GM23338 (cell line): ENCODE data around the gene RAX. TPM values are rescaled to one million over a fixed set of nuclear protein-coding genes. Genes with fewer than 3 reads are reported as not detected.
A peak's percentile ranks its signal among the peaks of the same experiment; 100 is the strongest.

Source experiments
- ATAC-seq: fragments of 200-7000 bp; cut with Tn5 transposase; 3 replicates; pipeline ENCODE4 v1.9.1; 2020
- DNase-seq: peaks from one replicate; pipeline ENCODE4 v3.0.0-alpha.2; 2015; ENCODE audit warnings: low spot score
- H2AFZ ChIP-seq: fragments of 200-600 bp; sonication (generic); 2 replicates; pipeline ENCODE4 v1.8.0; 2016; ENCODE audit warnings: antibody characterized with exemption, mild to moderate bottlenecking, moderate library complexity
- H3F3A ChIP-seq: fragments of 200-600 bp; sonication (generic); replicated peaks from 2 replicates; pipeline ENCODE4 v1.8.0; 2017; ENCODE audit warnings: antibody characterized with exemption, mixed run types, low read depth
- H3K27ac ChIP-seq: fragments of 200-600 bp; sonication (generic); 2 replicates; pipeline ENCODE4 v1.6.1; 2016; ENCODE audit warnings: low read depth
- H3K27me3 ChIP-seq: fragments of 200-600 bp; sonication (generic); 2 replicates; pipeline ENCODE4 v1.8.0; 2016; ENCODE audit warnings: mild to moderate bottlenecking, mixed run types, moderate library complexity; ENCODE audit not compliant: insufficient read depth
- H3K36me3 ChIP-seq: fragments of 200-600 bp; sonication (generic); 2 replicates; pipeline ENCODE4 v1.8.0; 2016; ENCODE audit warnings: mild to moderate bottlenecking; ENCODE audit not compliant: insufficient read depth
- H3K4me1 ChIP-seq: fragments of 200-600 bp; sonication (generic); 2 replicates; pipeline ENCODE4 v1.8.0; 2016; ENCODE audit warnings: mild to moderate bottlenecking, moderate library complexity; ENCODE audit not compliant: insufficient read depth
- H3K4me2 ChIP-seq: fragments of 200-600 bp; sonication (generic); 2 replicates; pipeline ENCODE4 v1.7.1; 2017; ENCODE audit warnings: mixed run types
- H3K4me3 ChIP-seq: fragments of 200-600 bp; sonication (generic); 2 replicates; pipeline ENCODE4 v1.6.1; 2016; ENCODE audit warnings: mixed run types
- H3K79me2 ChIP-seq: fragments of 200-600 bp; sonication (generic); replicated peaks from 2 replicates; pipeline ENCODE4 v1.8.0; 2017; ENCODE audit warnings: mild to moderate bottlenecking; ENCODE audit not compliant: insufficient read depth
- H3K9me2 ChIP-seq: fragments of 200-600 bp; sonication (generic); 2 replicates; pipeline ENCODE4 v1.8.0; 2017; ENCODE audit not compliant: insufficient read depth
- H4K20me1 ChIP-seq: fragments of 200-600 bp; sonication (generic); replicated peaks from 2 replicates; pipeline ENCODE4 v1.8.0; 2017; ENCODE audit warnings: mild to moderate bottlenecking; ENCODE audit not compliant: insufficient read depth
- H3K27ac Mint-ChIP-seq: 2 replicates; pipeline ENCODE4 v1.8.0; 2020; ENCODE audit warnings: inconsistent platforms, mild to moderate bottlenecking, moderate library complexity, mixed read lengths
- H3K27me3 Mint-ChIP-seq: 3 replicates; pipeline ENCODE4 v1.8.0; 2022; ENCODE audit warnings: low read depth, mild to moderate bottlenecking, moderate library complexity, mixed read lengths, inconsistent platforms; ENCODE audit not compliant: insufficient read depth, poor library complexity
- H3K36me3 Mint-ChIP-seq: 3 replicates; pipeline ENCODE4 v1.8.0; 2021; ENCODE audit warnings: low read depth, mild to moderate bottlenecking, inconsistent platforms, moderate library complexity, mixed read lengths
- H3K4me1 Mint-ChIP-seq: 3 replicates; pipeline ENCODE4 v1.8.0; 2020; ENCODE audit warnings: mild to moderate bottlenecking, inconsistent platforms, mixed read lengths
- H3K4me3 Mint-ChIP-seq: 3 replicates; pipeline ENCODE4 v1.8.0; 2021; ENCODE audit warnings: moderate library complexity, mild to moderate bottlenecking, inconsistent platforms, mixed read lengths
- H3K9me3 Mint-ChIP-seq: 3 replicates; pipeline ENCODE4 v1.8.0; 2020; ENCODE audit warnings: moderate library complexity, mild to moderate bottlenecking, inconsistent platforms, mixed read lengths
- CREB1 ChIP-seq: fragments of 250-450 bp; sonication (Bioruptor Pico); IDR thresholded peaks from 2 replicates; pipeline ENCODE4 v1.5.0; 2020; ENCODE audit warnings: low read depth, mild to moderate bottlenecking, moderate library complexity
- CTCF ChIP-seq, 2 experiments: fragments of 200-600 bp in 1 of 2; sonication (generic) in 1 of 2; conservative IDR thresholded peaks; 2 replicates each; pipeline versions ENCODE4 v1.5.1 to v1.6.1; 2016 to 2017; ENCODE audit warnings: antibody characterized with exemption in 2 of 2, low read depth in 2 of 2, mild to moderate bottlenecking in 2 of 2, moderate library complexity in 1 of 2
- EZH2 ChIP-seq: fragments of 200-600 bp; sonication (generic); IDR thresholded peaks from one replicate; pipeline ENCODE4 v1.8.0; 2017; ENCODE audit warnings: antibody characterized with exemption, mild to moderate bottlenecking, low read depth; ENCODE audit not compliant: unreplicated experiment
- EZH2phosphoT487 ChIP-seq: fragments of 200-600 bp; sonication (generic); IDR thresholded peaks from one replicate; pipeline ENCODE4 v1.8.1; 2018; ENCODE audit warnings: antibody characterized with exemption; ENCODE audit not compliant: unreplicated experiment
- POLR2AphosphoS5 ChIP-seq: IDR thresholded peaks from 2 replicates; pipeline ENCODE4 v1.6.1; 2016; ENCODE audit warnings: antibody characterized with exemption, low read depth
- REST ChIP-seq: IDR thresholded peaks from one replicate; pipeline ENCODE4 v1.6.1; 2018; ENCODE audit warnings: antibody characterized with exemption; ENCODE audit not compliant: unreplicated experiment
- STAT1 ChIP-seq: IDR thresholded peaks from one replicate; pipeline ENCODE4 v1.6.1; 2016; ENCODE audit warnings: antibody characterized with exemption; ENCODE audit not compliant: unreplicated experiment
- ZNF114 ChIP-seq: fragments of 250-450 bp; sonication (Bioruptor Pico); IDR thresholded peaks from 2 replicates; pipeline ENCODE4 v1.5.0; 2020; ENCODE audit warnings: mild to moderate bottlenecking, moderate library complexity
- ZNF462 ChIP-seq: fragments of 250-450 bp; sonication (Bioruptor Pico); IDR thresholded peaks from 2 replicates; pipeline ENCODE4 v1.5.0; 2020; ENCODE audit warnings: mild to moderate bottlenecking, moderate library complexity
- polyA plus RNA-seq: library from polyadenylated mRNA; unstranded; fragments of >200 nt; fragmentation: Nextera tagmentation; extraction: Ambion mirVana; gene quantifications from 2 replicates; pipeline ENCODE4 v1.2.1, GENCODE V29; 2016
- total RNA-seq: library from RNA; depleted of rRNA; stranded (reverse); fragments of >200 nt; shearing (Covaris generic); gene quantifications from 2 replicates; pipeline ENCODE4 v1.2.3, GENCODE V29; 2014

RAX gene
- total and polyA plus RNA-seq, 2 experiments from 2014 or later, result 0.03 to 0.16 TPM

GRCh38 chr18:59273759-59274532 is 692 bp upstream of the RAX start:
- peaks cover 99% of the 10 kb centered on the region for H3K27me3 ChIP-seq
- H3K27ac ChIP-seq, result no peak overlapping the region
- H3K4me2 ChIP-seq, result peak overlapping the region; percentile 98
- peaks cover 25% of the 10 kb centered on the region; the same call in 1 of the 2 replicates for H4K20me1 ChIP-seq
- H3K79me2 ChIP-seq, result no peaks in the 10 kb centered on the region
- H3K36me3 Mint-ChIP-seq, result no peaks in the 10 kb centered on the region
- peak overlapping the region; percentile 99 for H2AFZ ChIP-seq
- peaks cover 76% of the 10 kb centered on the region for H3K27me3 Mint-ChIP-seq
- peak; percentile 75 for DNase-seq
- H3K9me2 ChIP-seq, result no peaks in the 10 kb centered on the region
- H3K4me3 Mint-ChIP-seq, result peak overlapping the region; percentile 84
- TF ChIP-seq POLR2AphosphoS5 (no peak), EZH2phosphoT487 (no peak), ZNF114 (no peak), CREB1 (no peak), CTCF (conservative IDR thresholded peaks at IDR 0.05; ENCODE audit: low read depth in 2 of 2) (no peak; a peak in 1 of 4 replicates), REST (no peak), ZNF462 (CRISPR knock-in tag) (no peak), EZH2 (peak; percentile 61), STAT1 (no peak)
- H3K9me3 Mint-ChIP-seq, result peaks cover 3% of the 10 kb centered on the region; the same call in 1 of the 3 replicates
- peaks cover 22% of the 10 kb centered on the region for H3F3A ChIP-seq
- H3K36me3 ChIP-seq, result no peaks in the 10 kb centered on the region
- ATAC-seq, result peak; percentile 7
- H3K27ac Mint-ChIP-seq, result no peak overlapping the region
- H3K4me1 ChIP-seq, result peaks cover 53% of the 10 kb centered on the region
- peaks cover 41% of the 10 kb centered on the region for H3K4me1 Mint-ChIP-seq
- H3K4me3 ChIP-seq, result peak overlapping the region; percentile 88
